ENCODE measurements around the gene IGIP.

Gene IGIP

DNA sequence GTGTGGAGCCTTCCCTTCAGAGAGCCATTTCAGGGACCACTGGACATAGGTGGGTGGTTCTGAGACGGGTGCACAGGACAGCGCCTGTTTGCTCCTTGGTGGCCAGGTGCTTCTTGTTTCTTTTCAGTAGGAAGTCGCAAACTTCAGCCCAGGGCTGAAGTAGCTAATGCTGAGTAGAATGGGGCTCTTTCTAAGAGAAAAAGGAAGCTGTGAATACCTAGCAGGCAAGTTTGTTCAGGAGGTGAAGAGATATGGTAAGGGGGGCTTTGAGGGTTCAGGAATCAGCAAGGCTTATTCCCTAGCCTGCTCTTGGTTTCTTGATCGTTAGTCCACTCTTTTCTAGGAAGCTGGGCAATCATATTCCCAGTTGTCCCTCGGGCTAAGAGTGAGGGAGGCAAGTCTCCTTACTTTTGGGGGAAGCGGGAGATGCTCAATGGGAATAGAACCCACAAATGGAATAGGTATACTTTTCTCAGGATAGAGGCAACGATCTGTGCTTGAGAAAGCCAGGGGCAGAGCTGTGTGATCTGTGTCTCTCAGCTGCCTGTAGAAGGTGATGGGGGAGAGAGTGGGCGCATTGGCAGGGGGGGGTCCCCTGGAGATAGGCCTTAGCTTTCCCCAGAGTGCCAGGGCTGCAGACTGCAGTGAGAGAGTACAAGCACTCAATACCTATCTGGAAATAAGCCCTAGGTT, 13.7 kb upstream of the IGIP start:
- no peak for FAIRE-seq

DNA sequence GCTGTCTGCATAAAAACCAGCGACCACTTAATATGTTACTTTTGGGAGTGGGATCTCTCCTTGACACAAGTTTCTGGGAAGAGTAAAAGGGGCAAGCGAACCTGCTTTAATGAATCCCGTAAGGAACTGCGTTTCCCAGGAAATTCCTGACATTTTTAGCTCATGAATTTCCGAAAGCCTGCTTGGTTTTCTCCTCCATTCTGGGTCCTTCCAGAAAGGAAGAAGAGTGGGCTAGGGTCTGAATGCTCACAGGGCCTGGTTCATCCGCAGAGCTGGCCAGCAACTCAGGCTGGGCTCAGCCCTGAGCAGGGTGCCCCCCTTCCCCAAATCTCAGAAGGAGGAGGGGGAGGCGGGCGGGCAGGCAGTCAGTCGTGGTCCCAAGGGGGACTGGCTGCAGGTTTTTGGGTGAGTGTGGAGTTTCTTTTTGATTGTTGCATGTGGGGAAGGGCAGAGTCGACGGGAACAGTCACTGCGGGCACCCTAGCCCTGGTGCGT, 13.0 kb upstream of the IGIP start:
- no peak for FAIRE-seq

DNA sequence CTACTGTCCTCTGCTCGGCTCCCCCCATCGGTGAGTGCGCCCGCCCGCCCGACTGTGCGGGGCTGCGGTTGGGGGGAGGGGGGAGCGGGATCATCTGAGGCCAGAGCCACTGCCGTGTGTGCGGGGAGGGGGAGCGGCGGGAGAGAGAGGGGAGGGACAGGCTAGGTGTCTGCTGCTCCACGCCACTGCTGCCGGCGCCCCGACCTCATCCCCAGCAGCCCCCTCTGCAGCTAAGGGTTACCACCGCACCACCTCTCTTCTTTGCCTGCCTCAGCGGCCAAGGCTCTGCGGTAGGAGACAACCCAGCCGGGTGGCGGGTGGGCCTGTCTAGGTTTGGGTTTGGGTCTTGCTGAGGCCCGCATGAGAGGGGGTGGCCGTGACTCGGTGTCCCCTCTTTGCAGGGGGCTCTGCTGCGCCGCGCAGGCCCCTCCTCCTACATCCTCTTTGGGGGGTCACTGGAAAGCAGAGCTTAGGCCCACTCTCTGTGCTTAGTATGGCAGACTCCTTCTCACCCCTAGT, 12.5 kb upstream of the IGIP start:
- FAIRE-seq: no peak

DNA sequence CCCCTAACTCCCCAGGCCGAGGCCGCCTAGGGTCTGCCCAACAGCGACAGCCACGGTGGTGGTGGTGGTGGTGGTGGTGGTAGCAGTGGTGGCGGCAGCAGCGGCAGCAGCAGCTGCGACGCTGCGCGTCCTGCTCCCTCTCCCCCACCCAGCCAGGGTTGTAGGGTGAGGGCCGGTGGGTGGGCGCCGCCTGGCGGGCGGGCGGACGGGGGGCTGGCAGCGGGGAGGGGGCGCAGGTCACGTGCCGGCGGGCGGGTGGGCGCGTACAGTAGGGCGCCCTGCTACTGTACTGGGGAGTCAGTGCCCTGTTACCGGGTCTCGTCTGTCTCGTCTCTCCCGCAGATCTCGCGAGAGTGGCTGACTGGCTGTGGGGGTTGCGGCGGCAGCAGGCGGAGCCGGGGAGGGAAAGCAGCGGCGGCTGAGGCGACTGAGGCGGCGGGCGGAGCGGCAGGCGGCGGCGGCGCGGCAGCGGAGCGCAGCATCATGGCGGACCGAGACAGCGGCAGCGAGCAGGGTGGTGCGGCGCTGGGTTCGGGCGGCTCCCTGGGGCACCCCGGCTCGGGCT, 12.0 kb upstream of the IGIP start, which contains the start of gene PURA:
Gene PURA, plus strand, starts transcription at position 411 of the 565 bp plus-strand sequence. Its CDS starts 73 bp downstream, at position 484.
- no peak for FAIRE-seq

DNA sequence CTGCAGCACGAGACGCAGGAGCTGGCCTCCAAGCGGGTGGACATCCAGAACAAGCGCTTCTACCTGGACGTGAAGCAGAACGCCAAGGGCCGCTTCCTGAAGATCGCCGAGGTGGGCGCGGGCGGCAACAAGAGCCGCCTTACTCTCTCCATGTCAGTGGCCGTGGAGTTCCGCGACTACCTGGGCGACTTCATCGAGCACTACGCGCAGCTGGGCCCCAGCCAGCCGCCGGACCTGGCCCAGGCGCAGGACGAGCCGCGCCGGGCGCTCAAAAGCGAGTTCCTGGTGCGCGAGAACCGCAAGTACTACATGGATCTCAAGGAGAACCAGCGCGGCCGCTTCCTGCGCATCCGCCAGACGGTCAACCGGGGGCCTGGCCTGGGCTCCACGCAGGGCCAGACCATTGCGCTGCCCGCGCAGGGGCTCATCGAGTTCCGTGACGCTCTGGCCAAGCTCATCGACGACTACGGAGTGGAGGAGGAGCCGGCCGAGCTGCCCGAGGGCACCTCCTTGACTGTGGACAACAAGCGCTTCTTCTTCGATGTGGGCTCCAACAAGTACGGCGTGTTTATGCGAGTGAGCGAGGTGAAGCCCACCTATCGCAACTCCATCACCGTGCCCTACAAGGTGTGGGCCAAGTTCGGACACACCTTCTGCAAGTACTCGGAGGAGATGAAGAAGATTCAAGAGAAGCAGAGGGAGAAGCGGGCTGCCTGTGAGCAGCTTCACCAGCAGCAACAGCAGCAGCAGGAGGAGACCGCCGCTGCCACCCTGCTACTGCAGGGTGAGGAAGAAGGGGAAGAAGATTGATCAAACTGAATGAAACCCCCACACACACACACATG, 11.2 kb upstream of the IGIP start:
- FAIRE-seq: no peak

DNA sequence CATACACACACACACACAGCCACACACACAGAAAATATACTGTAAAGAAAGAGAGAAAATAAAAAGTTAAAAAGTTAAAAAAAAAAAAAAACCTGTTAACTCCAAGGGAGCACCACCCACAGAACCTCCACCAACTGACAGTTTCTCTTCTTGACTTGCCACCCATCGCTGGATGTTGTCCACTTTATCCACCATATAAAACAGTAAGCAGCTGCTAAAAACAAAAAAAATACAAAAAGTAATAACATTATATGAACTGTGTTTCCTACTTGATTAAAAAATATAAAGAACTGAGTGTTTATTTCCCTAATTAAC, 10.6 kb upstream of the IGIP start:
- no peak for FAIRE-seq

DNA sequence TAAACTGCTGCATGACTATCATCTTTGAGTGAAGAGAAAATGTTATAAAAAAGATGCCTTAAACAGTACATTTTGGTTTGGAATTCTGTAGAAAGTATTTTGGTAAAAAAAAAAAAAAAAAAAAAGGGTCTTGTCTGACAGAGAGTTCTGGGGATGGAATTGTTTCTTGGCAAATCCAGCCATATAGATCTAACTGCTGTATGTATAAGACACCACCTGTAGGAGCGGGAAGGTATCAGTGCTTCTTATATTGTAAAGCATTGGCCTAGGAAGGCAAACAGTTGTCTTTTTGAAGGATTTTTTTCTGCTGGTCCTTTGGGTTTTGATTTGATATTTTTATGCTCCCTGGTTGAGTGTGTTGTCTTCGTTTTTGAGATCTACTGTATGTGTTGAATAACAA, 9.0 kb upstream of the IGIP start:
- no peak for FAIRE-seq

DNA sequence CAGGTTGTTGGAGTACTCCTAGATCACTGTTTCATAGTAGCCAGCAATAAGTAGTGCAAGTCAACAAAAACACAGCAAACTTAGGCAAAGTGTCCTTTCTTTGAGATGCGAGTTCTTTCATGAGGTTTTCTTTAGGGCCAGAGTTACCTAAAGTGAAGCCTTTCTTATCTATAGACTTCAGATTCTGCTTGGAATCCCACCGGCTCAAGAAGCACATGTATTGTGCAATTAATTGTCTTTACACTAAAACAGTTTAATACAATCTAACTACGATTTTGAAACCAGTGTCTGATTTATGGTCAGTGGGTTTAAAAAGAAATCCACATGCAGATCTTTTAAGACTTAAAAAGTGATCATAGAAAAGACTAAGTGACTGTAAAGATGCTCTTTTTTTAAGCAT, 8.2 kb upstream of the IGIP start:
- no peak for FAIRE-seq

DNA sequence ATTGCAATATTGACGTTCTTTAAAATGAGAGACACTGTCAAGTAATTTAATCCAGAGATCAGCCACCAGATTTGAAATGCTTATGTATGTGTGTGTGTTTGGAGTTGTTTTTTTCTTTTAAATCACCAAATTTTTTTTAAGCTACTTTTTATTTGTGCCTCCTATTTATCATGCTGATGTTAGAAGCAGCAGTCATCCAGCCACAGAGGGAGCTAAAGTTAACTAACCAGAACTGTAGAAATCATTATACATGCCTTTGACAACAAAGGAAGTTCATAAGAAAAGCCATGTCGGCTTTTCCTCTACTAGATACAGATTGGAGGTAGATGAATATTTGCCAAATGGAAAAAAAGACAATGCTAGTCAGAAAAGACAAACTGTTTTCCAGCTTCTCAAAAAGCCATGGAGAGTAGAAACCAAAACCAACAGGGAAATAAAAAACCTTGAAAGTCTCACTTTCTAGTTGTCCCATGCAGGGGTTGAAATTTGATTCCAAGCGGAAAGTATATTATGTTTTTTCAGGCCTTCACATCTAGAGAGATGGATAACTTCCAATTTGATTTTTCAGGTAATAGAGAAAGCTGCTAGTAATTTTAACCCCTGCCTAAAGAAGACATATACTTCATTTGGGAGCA, 7.3 kb upstream of the IGIP start:
- FAIRE-seq: no peak

DNA sequence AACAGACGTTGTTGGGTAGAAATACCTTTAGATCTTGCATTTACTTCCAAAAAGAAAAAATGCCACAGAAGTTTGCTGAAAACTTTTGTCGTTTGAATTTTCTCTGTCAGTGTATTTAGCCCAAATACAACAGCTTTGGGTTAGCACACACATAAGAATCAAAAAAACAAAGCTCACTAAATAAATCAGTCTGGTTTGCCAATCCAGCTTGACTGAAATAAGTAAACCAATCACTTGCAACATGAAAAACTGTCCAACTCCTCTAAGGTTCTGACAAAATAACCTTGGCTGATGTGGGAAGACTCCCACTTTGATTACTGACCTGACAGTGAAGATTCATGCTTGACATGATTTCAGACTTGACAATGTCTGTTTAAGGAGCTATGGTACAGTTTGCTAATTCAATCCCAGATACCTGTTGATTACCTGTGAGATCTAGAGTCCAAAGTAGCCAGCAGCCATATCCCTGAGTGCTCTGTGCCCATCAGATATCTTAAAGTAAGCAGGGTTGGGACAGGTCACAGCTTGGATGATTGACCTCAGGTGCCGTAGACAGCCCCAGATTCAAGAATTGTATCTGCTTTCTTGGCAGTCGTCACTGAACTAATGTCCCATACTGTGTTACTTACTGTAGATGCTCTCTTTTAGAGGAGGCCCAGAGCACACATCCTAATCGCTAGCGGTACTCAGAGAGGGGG, 727 bp downstream of the IGIP start:
- FAIRE-seq: no peak

DNA sequence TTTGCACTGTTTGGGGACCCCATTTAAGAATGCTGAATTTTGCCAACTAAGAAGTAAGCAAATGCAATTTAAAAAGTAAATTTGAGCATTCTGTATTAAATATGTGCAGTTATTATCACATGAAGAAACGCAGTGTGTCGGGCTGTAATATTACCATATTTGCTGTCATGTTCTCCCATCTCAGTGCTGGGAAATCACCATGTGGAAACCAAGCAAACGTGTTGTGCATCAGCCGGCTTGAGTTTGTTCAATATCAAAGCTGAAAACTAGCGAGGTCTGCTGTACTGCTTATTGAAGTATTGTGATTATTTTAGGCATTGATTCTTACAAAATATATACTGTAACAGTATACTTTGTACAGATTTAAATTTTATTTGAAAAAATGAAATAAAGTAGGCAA, 2.6 kb downstream of the IGIP start:
- FAIRE-seq: no peak

DNA sequence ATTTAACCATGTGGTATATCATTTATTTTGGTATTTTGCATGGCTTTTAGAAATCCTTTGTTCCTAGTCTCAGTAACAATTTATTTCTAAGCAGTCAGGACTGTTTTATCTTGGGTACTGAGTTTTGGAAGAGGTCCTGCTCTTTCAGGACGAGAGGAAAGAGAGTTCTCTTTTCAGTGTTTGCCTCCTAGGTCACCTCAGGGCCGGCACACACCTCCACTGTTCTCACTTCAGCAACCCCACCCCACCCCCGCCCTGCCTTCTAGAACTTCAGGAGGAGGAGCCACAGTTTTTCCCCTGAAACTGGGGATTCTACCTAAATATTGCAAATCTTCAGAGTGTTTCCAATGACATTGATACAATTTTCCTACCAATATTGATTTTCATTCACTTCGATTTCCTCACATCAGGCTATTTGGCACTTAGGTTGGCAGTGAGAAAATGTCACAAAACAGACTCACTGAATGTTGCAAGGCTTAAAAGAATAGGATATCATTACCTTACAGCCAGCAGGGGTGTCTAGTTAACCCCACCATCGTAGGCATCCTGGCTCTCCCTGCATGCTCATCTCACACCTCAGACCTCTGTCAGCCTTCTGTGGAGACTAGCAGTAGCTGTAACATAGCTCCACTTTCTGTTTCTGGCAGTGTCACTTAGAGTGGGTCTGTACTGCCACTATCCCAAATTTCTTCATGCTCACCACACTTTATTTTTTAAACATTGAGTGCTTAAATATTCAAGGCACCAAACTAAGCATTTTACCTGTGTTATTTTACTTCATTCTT, 5.4 kb downstream of the IGIP start:
- no peak for FAIRE-seq

DNA sequence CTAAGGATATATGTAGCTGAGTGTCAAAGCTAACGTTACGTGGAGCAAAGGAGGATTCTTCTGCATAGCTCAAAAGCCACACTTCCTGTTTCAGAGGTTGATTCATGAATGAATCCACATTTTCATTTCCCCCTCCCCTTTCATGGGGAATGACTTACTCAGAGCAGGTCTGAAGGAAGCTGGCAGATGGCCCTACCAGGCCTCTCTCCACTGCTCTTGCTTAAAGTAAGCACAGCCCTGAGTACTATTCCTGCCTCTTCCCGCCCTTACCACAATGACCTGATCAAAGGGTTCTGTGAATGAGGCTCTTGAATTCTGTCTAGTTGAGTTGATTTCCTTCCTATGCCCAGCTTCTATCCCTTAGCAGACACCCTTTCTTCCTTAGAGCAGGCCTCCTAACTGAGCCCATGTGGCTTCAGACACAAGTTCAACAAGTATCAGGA, 6.3 kb downstream of the IGIP start:
- no peak for FAIRE-seq

DNA sequence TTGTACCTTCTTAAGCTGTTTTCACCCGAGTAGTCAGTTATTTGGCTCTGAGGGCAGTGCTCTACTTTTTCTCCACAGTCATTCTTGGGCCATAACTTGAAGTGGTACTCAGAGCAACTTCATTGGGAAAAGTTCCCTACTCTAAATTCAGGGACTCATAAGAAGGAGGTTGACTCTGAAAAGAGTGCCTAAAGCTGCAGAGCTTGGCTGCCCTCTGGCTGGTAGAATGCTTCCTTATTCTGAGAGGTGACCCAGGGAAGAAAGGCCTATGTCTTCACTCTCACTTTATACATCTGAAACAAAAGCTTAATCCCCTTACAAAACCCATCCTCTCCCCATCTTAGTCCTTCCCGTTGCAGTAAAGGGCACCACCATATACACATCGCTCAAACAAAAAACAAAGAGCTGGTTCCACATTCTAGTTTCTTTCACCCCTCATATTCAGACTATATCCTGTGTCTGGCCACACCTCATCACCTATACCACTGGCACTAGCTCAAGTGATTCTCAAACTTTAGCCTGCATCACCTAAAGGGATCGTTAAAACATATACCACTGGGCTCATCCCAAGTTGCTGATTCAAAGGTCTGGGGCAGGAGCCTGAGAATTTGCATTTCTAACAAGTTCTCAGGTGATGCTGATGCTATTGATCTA, 7.9 kb downstream of the IGIP start:
- no peak for FAIRE-seq

DNA sequence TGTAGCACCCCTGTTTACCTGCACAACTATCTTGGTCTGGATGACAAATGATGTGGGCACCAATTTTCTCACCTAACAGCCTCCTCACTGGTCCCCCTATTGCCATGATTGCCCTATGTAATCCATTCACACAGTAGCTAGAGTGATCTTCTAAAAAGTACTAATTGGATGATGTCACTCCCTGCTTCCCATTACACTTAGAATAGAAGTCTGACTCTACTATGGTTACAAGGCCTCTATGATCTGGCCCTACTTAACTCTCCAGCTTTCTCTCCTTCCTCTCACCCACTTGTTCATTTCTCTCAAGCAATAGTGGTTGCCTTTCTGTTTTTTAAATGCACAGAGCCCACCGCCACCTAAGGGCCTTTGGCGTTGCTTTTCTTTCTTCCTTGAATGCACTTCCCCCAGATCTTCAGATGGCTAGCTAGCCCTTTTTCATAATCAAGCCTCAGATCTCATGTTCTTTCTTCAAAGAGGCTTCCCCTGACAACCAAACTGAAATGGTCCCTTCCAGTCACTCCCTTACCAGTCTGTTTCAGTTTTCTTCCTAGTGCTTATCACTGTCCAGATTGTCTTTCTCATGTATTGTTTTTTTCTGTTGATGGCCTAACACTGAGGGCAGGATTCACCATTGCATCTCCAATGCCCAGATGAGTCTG, 8.7 kb downstream of the IGIP start:
- FAIRE-seq: no peak

DNA sequence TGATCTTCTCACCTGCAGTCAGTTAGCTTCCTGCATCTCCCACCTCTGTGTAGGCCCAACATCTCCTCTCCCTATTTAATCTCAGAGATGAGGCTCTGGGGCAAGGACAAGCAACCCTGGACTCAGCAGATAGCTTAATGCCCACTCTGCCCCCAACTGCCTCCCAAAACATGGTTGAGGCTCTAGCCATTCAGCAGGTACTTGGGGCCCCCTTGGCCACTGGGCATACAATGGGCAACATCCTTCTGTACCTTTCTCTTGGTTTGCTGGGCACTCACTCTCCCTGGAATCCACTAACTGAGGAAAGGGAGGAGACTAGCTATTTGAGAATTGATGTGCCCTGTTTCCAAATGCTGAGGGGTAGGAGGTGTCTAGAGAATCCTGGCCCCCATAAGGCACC, 9.4 kb downstream of the IGIP start:
- FAIRE-seq: no peak

DNA sequence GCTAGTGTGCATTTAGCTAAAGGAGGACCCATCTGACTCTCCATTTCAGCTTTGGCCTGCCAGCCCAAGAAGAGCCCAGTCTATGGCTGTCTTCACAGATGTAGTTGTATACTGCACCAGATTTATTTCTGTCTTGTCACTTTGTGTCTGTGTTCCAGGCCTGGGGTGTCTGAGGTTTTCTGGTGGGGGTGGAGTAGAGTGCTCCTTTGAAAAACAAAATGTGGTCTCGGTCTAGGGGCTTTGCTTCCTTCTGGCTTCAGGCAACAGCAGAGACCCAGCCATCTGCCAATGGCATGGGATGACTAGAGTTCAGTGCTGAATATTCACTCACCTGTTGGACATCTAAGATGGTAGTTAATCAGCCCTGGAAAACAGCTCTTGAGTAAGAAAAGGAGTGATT, 10.9 kb downstream of the IGIP start:
- no peak for FAIRE-seq

DNA sequence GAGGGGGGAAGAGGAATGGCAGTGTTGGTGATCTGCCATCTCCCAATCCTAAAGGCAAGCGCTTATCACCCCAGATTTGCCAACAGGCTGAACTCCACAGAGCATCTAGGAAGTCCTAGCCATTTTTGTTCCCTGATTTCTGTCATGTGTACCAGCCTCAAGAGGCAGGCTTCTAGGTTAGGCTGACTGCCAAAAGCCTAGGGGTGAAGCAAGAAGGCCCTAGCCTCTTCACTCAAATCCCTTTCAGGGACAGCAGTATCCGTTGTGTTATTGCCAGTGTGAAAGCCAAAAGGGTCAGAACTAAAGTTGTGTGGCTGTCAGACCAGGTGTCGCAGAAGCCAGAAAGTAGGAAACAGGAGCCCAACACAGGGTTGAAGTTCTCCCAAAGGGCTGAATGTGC, 14.7 kb downstream of the IGIP start:
- FAIRE-seq: no peak

DNA sequence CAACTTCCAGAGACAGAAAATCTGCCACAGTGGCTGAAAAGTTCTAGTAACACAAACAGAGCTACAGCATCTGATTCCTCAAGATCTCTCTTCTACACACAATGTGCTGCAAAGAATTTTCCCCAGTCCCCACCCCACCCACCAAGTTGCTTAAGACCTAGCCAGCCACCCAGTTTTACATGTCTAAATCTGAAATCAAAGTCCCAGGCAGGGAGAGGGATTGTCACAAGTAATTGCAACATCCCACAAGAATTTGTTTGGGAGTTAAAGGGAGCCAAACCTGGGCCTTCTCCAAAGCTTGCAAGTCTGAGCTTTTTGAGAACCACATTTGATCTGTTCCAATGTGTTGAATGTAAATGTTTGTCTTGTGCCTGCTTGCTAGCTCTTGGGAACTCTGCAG, 15.5 kb downstream of the IGIP start:
- FAIRE-seq: no peak

DNA sequence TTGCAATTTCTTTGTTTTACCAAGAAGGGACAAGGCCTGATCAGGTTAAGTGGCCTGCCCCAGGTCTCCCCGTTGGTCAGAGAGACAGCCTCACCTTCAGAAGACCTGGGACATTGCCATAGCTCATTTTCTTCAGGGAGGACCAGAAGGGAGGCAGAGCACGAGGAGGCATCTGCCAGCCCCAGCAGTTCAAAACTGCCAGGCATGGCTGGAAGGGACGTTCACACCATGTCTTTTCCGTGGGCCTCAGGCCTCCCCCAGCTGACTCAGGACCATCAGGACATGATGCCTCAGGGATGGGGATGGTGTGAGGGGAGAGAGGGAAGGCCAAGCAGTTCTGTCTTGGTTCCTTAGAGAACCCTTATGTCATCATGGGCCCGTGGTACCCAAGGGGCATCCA, 16.5 kb downstream of the IGIP start:
- FAIRE-seq: no peak

DNA sequence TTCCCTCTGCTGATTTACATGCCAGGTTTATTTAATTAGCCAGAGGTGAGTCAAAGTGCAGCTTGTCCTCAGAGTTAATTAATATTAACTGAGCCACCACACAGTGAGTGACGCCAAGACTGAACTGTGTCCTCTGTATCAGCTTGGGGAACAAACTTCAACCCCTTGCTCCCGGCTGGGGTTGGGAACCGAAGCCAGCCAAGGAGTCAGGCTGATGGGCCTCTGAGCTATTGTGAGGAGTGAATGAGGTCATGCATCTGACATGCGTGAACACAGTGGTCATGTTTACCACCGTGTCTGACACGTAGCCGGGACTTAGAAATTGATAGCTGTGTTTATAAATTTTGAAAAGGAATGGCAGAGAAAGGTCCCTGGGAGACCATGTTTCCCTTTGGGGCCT, 17.1 kb downstream of the IGIP start:
- no peak for FAIRE-seq
